ENCODE measurements around the gene ZNF74.

Gene ZNF74

GRCh38 chr22:20427945-20428417, 34.0 kb downstream of the ZNF74 start (continued):
- TF ChIP-seq ZBTB8A (tag by site-specific recombination; IDR thresholded peaks at IDR 0.05) = no peak
- TF ChIP-seq ZFP69B (tag by site-specific recombination; IDR thresholded peaks at IDR 0.05) = no peak
- no peak for TF ChIP-seq ZFHX2 (tag by site-specific recombination; conservative IDR thresholded peaks at IDR 0.05)
- no peak for TF ChIP-seq ZNF202 (tag by site-specific recombination; IDR thresholded peaks at IDR 0.05; ENCODE audit: borderline replicate concordance)
- no peak for TF ChIP-seq EGR2 (tag by site-specific recombination; IDR thresholded peaks at IDR 0.05; ENCODE audit: low read depth)
- TF ChIP-seq ZNF184 (tag by site-specific recombination; IDR thresholded peaks at IDR 0.05) = no peak
- TF ChIP-seq ZNF473 (tag by site-specific recombination; IDR thresholded peaks at IDR 0.05) = no peak

- Histone ChIP-seq H3K9me3 (ENCODE audit: control insufficient read depth, insufficient read depth, low read depth, low read length) (no peaks in the 10 kb centered on the region), H3K27ac (ENCODE audit: extremely low read depth, low read depth, low read length) (no peak overlapping the region), H3K4me1 (ENCODE audit: control insufficient read depth, insufficient read depth, low read length) (no peaks in the 10 kb centered on the region), H3K36me3 (ENCODE audit: control insufficient read depth in 2 of 2, insufficient read depth in 1 of 2, low read length in 2 of 2) (peaks cover 0 to 83% of the 10 kb centered on the region in 2 experiments; a peak in 1 of 3 replicates), H3K4me3 (ENCODE audit: low read depth, low read length) (no peak overlapping the region)
- TF ChIP-seq ZNF133 (tag by site-specific recombination; IDR thresholded peaks at IDR 0.05) = no peak
- no peak for TF ChIP-seq HIC1 (tag by site-specific recombination; IDR thresholded peaks at IDR 0.05)
- TF ChIP-seq ZNF350 (tag by site-specific recombination; IDR thresholded peaks at IDR 0.05) = no peak
- no peak for TF ChIP-seq ZEB2 (tag by site-specific recombination; IDR thresholded peaks at IDR 0.05)
- no peak for TF ChIP-seq ZNF404 (tag by site-specific recombination; IDR thresholded peaks at IDR 0.05)
- no peak for TF ChIP-seq ZNF423 (tag by site-specific recombination; IDR thresholded peaks at IDR 0.05)
- TF ChIP-seq MYNN (tag by site-specific recombination; IDR thresholded peaks at IDR 0.05; ENCODE audit: borderline replicate concordance) = no peak
- no peak for TF ChIP-seq ZNF596 (tag by site-specific recombination; IDR thresholded peaks at IDR 0.05)
- no peak for TF ChIP-seq ZSCAN18 (tag by site-specific recombination; IDR thresholded peaks at IDR 0.05)
- TF ChIP-seq TCF7L2 (IDR thresholded peaks at IDR 0.05; ENCODE audit: borderline replicate concordance, low read depth, low read length) = no peak
- TF ChIP-seq WT1 (tag by site-specific recombination; IDR thresholded peaks at IDR 0.05) = no peak
- TF ChIP-seq, protein P1, sequence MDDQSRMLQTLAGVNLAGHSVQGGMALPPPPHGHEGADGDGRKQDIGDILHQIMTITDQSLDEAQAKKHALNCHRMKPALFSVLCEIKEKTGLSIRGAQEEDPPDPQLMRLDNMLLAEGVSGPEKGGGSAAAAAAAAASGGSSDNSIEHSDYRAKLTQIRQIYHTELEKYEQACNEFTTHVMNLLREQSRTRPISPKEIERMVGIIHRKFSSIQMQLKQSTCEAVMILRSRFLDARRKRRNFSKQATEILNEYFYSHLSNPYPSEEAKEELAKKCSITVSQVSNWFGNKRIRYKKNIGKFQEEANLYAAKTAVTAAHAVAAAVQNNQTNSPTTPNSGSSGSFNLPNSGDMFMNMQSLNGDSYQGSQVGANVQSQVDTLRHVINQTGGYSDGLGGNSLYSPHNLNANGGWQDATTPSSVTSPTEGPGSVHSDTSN (CRISPR knock-in tag; IDR thresholded peaks at IDR 0.05) = no peak
- no peak for TF ChIP-seq ZNF658 (tag by site-specific recombination; IDR thresholded peaks at IDR 0.05)
- TF ChIP-seq ZNF837 (tag by site-specific recombination; IDR thresholded peaks at IDR 0.05) = no peak
- TF ChIP-seq KLF16 (tag by site-specific recombination; IDR thresholded peaks at IDR 0.05) = no peak
- TF ChIP-seq, protein P2, sequence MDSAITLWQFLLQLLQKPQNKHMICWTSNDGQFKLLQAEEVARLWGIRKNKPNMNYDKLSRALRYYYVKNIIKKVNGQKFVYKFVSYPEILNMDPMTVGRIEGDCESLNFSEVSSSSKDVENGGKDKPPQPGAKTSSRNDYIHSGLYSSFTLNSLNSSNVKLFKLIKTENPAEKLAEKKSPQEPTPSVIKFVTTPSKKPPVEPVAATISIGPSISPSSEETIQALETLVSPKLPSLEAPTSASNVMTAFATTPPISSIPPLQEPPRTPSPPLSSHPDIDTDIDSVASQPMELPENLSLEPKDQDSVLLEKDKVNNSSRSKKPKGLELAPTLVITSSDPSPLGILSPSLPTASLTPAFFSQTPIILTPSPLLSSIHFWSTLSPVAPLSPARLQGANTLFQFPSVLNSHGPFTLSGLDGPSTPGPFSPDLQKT (IDR thresholded peaks at IDR 0.05; ENCODE audit: borderline replicate concordance, low read depth, low read length) = no peak
- no peak for TF ChIP-seq ZNF157 (tag by site-specific recombination; IDR thresholded peaks at IDR 0.05)
- TF ChIP-seq ZNF488 (tag by site-specific recombination; IDR thresholded peaks at IDR 0.05) = no peak
- TF ChIP-seq ZIC2 (tag by site-specific recombination; IDR thresholded peaks at IDR 0.05) = no peak
- TF ChIP-seq ZNF571 (tag by site-specific recombination; IDR thresholded peaks at IDR 0.05) = no peak
- POLR2A ChIA-PET = interaction anchor here (0.6 kb wide), 1 partner anchor 279 kb away, joined by 4 read pairs; no protein-coding TSS in a partner anchor
- CTCF ChIA-PET = interaction anchor here (0.6 to 3.5 kb wide), 2 partner anchors 8 to 11 kb away, joined by 3 to 18 read pairs; no protein-coding TSS in a partner anchor
Observed at GRCh38 chr22:20428496-20429253, 34.7 kb downstream of the ZNF74 start.

Measured in HEK293 (cell line).